NCI-H146 (cell line): ENCODE measurements around the gene SNX2.
"Not testable (repeated sequence)": the region's sequence is repeated elsewhere in the genome, so short reads cannot be mapped to it uniquely, and the experiment has no call there.

ENCODE experiments used
- DNase-seq: peaks from one replicate; lab custom pipeline; 2025; lab: John Stamatoyannopoulos, UW

The SNX2 gene, protein sequence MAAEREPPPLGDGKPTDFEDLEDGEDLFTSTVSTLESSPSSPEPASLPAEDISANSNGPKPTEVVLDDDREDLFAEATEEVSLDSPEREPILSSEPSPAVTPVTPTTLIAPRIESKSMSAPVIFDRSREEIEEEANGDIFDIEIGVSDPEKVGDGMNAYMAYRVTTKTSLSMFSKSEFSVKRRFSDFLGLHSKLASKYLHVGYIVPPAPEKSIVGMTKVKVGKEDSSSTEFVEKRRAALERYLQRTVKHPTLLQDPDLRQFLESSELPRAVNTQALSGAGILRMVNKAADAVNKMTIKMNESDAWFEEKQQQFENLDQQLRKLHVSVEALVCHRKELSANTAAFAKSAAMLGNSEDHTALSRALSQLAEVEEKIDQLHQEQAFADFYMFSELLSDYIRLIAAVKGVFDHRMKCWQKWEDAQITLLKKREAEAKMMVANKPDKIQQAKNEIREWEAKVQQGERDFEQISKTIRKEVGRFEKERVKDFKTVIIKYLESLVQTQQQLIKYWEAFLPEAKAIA

GRCh38 chr5:122774861-122775549, at the start of gene SNX2:
Gene SNX2, plus strand, starts transcription at chr5:122775080. Its CDS starts 24 bp downstream, at chr5:122775104.
- DNase-seq, result no peak

- no peak for DNase-seq
Measured at GRCh38 chr5:122727112-122727541, 47.8 kb upstream of the SNX2 start.

- DNase-seq, result no peak
Measured at GRCh38 chr5:122730037-122730436, 44.8 kb upstream of the SNX2 start.

- DNase-seq, result no peak
Measured at GRCh38 chr5:122730456-122730855, 44.4 kb upstream of the SNX2 start.

- DNase-seq, result no peak
Measured at GRCh38 chr5:122736086-122736845, 38.6 kb upstream of the SNX2 start.

DNA sequence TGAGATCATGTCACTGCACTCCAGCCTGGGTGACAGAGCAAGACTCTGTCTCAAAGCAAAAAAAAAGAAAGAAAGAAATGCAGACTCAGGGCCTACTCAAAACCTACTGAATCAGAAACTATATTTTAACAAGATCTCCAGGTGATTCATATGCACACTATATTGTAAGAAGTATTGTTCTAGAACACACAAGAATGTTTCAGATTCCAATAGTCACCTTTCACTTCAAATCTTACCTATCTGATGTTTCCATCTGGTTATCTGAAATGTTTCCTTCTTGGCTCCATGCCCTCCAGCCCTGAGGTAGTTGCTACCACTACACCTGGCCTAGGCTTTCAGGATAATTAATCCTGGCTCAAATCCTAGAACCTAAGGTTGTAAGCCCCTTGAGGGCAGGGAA, 36.8 kb upstream of the SNX2 start:
- no peak for DNase-seq

DNA sequence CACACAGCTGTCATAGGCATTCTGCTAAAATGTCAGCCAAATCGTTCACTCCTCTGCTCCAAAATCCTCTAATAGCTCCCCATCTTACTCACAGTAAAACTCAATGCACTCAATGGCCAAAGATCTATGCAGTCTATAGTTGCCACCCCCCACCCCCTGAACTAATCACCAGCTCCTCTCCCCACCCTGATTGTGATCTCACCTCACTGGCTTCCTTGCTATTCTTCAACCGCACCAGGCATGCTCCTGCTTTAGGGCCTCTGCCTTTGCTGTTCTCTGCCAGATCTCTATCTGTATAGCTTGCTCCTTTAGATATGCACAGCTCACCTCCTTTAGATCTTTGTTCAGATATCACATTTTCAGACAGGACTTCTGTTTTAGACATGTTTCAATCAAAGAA, 33.2 kb upstream of the SNX2 start:
- DNase-seq, result no peak

DNA sequence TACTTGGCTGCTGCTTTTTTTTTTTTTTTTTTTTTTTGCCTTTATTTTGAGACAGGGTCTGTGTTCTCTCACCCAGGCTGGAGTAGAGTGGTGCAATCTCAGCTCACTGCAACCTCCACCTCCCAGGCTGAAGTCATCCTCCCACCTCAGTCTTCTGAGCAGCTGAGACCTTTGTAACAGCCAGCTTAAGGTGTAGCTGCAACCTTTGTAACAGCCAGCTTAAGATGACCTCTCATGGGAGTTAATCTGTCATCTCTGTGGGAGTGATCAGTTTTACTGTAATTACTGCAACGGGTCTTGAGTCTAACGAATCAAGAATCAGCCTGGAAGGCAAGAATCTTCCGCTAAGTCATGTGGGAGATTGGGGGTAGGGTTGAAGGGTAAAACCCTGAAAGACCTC, 31.6 kb upstream of the SNX2 start:
- DNase-seq, result no peak

- DNase-seq, result no peak
Measured at GRCh38 chr5:122745597-122745996, 29.3 kb upstream of the SNX2 start.

- DNase-seq, result no peak
Measured at GRCh38 chr5:122749886-122750285, 25.0 kb upstream of the SNX2 start.

DNA sequence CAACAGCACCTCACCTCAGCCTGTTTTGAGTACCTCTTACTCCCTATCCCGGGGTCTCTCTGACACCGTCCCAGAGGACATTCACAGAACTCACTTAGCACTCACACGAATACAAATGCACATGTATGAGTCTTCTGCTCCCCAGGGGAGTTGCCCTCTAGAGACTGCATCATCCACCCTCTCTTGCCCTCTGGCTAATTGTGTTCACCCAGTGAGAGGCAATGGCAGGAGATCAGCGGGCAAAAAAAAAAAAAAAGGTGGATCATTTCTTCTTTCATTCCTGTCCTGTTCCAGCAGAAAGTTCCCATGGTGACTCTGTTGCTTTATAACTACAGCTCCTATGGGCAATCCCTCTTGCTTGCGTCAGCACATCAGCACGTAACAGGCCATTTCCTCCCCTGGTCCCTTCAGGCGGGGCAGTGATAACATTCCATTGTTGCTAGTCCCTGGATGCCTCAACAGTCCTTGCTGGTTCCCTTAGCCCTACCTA, 23.5 kb upstream of the SNX2 start:
- no peak for DNase-seq

GRCh38 chr5:122753500-122753899, 21.4 kb upstream of the SNX2 start:
- DNase-seq, result no peak

GRCh38 chr5:122755783-122756182, 19.1 kb upstream of the SNX2 start:
- no peak for DNase-seq

DNA sequence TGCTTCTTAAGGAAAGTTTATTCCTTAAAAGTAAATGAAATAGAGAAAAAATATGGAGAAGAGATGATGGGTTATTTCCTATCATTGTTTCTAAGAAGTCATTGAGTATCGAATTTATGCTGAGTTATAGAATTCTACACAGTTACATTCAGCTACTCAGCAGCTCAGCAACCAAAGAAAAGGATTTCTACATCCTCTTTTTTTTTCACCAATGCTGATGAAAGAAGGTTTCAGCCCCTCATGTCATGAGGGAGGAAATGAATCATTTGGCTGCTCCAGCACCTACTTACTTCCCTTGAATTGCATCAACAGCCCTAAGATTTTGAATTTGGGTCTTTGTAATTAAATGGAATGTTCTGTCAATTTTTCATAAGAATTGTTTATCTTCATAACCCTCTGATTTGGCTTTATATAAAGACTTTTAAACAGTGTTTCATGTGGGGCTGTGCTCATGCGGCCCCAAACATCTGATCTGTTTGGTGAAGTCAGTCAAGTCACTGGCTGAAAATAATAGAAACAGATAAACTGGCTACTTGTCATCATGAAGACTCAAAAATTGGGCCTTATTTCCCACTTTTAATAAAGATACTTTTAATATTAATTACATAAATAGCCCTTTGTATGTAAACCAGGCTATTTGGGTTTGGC, 18.5 kb upstream of the SNX2 start:
- DNase-seq, result no peak

- no peak for DNase-seq
Measured at GRCh38 chr5:122757285-122757684, 17.6 kb upstream of the SNX2 start.

GRCh38 chr5:122759241-122760070, 15.4 kb upstream of the SNX2 start:
- DNase-seq, result no peak

GRCh38 chr5:122760236-122760635, 14.6 kb upstream of the SNX2 start:
- DNase-seq, result no peak

DNA sequence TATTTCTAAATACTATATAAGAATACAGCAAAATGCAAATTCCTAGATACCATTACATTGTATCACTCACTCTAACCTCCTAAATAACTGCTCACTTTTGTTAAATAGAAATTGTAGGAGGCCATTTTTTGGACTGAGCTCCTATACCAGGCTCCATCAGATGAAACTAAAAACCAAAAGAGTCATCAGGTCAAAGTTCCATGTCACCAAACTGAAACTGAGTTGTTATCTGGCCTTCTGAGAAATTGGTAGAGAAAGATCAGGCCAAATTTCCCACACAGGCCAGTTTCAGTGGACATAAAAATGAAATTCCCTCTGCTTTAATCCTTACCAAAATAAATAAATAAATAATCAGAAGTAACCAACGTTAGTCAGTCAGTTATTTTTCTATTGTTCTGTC, 13.8 kb upstream of the SNX2 start:
- no peak for DNase-seq

DNA sequence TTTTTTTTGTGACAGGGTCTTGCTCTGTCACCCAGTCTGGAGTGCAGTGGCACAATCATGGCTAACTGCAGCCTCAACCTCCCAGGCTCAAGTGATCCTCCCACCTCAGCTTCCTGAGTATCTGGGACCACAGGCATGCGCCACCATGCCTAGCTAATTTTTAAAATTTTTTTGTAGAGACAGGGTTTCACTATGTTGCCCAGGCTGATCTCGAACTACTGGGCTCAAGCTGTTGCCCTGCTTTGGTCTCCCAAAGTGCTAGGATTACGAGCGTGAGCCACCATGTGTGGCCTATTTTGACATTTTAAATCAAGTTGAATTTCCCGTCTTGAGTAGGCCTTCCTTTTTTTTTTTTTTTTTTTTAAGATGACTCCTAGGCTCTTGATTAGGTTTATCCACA, 13.0 kb upstream of the SNX2 start:
- not testable (repeated sequence) for DNase-seq

DNA sequence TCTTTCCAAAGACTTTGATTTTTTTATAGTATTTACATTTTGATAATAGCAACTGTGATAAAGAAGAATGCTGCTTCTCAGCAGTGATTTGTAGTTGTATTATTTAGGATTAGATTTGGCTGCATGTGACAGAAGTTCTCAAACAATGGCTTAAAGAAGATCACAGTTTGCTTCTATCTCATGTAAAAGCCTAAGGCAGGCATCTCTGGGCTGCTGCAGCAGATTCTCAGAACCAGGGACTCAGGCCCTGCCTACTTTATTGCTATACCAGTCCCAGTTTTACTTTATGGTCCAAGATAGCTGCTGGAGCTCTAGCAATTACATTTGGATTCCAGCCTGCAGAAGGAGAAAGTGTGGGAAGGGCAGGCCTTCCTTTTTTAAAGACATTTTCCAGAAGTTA, 8.8 kb upstream of the SNX2 start:
- DNase-seq, result no peak

- DNase-seq, result no peak
Measured at GRCh38 chr5:122770477-122770876, 4.4 kb upstream of the SNX2 start.
